Measurements from ENCODE around the gene TGFA. TPM values are rescaled to one million over a fixed set of nuclear protein-coding genes. Genes with fewer than 3 reads are reported as not detected.

Gene TGFA
- total and polyA plus RNA-seq, 10 of the 15 experiments (the other 5 are each of a cell fraction or from before 2014, with no cell fraction given), result 0.03 to 0.23 TPM; not detected in 8

DNA sequence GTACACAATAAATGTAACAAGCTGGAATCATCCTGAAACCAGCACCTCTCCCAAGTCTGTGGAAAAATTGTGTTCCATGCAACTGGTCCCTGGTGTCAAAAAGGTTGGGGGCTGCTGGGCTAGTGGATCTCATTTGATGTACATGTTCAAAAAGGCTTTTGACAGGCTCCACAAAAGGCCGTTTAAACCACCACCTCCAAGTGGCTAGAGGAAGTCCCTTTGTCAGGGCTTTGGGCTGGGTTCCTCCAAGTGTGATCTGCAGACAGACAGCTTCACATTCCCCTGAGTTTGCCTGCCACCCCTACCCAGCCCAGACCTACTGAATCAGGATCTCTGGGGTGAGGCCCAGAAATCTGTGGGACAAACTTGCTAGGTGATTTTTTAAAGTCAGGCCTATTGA lies 84.7 kb downstream of the TGFA start (continued):
- TF ChIP-seq CBX5 (IDR thresholded peaks at IDR 0.05; ENCODE audit: low read depth), result no peak
- no peak for TF ChIP-seq HDAC6 (IDR thresholded peaks at IDR 0.05; ENCODE audit: unreplicated experiment)
- TF ChIP-seq, protein P1, sequence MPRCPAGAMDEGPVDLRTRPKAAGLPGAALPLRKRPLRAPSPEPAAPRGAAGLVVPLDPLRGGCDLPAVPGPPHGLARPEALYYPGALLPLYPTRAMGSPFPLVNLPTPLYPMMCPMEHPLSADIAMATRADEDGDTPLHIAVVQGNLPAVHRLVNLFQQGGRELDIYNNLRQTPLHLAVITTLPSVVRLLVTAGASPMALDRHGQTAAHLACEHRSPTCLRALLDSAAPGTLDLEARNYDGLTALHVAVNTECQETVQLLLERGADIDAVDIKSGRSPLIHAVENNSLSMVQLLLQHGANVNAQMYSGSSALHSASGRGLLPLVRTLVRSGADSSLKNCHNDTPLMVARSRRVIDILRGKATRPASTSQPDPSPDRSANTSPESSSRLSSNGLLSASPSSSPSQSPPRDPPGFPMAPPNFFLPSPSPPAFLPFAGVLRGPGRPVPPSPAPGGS (IDR thresholded peaks at IDR 0.05; ENCODE audit: borderline replicate concordance, insufficient read depth, low read depth, low read length, poor library complexity, severe bottlenecking), result no peak
- no peak for TF ChIP-seq BRCA1 (IDR thresholded peaks at IDR 0.05; ENCODE audit: low read depth, low read length)

DNA sequence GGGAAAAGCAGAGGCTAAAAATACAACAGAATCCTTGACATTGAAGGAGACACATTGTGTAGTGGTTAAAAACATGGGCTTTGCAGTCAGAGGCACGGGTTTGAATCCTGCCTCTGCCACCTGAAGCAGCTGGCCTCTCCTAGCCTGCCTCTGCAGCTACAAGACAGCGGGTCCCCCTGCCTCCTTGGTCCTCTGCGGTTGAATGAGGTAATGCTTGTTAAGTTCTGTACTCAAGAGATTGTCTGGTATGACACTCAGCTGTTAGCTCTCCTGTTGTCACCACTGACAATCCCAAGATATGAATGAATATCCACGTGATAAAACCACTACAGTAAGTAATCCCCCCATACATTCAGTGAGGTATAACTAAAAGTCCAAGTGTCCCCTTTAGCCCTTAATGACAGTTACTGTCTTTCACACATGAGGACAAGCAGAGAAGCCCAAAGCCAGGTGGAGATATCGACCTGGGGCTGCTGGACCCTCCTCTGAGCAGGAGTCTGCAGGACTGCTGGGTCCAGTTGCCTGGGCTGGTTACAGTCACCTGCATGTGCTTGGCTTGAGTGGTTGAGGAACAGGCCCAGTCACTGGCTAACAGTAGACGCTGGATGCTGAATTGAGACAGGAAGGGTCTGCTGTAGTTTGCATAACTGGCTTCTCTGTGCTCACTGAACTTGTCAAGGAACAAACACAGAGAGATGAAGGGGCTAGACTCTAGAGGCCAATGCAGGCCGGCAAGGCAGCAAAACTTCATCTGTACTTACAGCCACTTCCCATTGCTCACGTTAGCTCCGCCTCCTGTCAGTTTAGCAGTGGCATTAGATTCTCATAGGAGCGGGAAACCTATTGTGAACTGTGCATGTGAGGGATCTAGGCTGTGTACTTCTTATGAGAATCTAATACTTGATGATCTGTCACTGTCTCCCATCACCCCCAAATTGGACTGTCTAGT lies 85.5 kb downstream of the TGFA start:
- ChIA-PET RAD21 (ENCODE audit: unreplicated experiment) (no interaction called here), SMC1A (ENCODE audit: uncharacterized antibody, unreplicated experiment) (no interaction called here), CTCF (no interaction called here), POLR2A (no interaction called here)
- H3K27ac ChIP-seq (ENCODE audit: control insufficient read depth, insufficient read depth), result no peak overlapping the region
- intact Hi-C loops (cut with micrococcal nuclease; ENCODE audit: unreplicated experiment), result no loop called here
- H3K9ac ChIP-seq (ENCODE audit: control insufficient read depth, insufficient read depth, low read length), result no peak overlapping the region
- H2AFZ ChIP-seq (ENCODE audit: control insufficient read depth, low read depth, low read length), result no peak overlapping the region
- H3K4me2 ChIP-seq (ENCODE audit: control insufficient read depth, insufficient read depth), result no peak overlapping the region
- WGBS (ENCODE audit: insufficient coverage, insufficient replicate concordance, low lambda C conversion rate, missing lambda C conversion rate), result 3% methylated on average over 10 of the region's 10 CpGs
- H3K4me3 ChIP-seq, result no peak overlapping the region
- no peak for DNase-seq (ENCODE audit: low read depth, low spot score)
- no peak for ATAC-seq
- no peaks in the 10 kb centered on the region for H3K36me3 ChIP-seq (ENCODE audit: control insufficient read depth in 2 of 2, insufficient read depth in 2 of 2, low read length in 1 of 2)
- BruUV-seq (replicated peaks), result no TSS peak
- TF ChIP-seq DPF2 (IDR thresholded peaks at IDR 0.05) (no peak), FOS (IDR thresholded peaks at IDR 0.05; ENCODE audit: borderline replicate concordance, extremely low read depth, insufficient read length) (no peak), RUNX3 (IDR thresholded peaks at IDR 0.05; ENCODE audit: low read length) (0 out of 2 replicates have a peak, but pooled peaks have one; percentile 13)
- TF ChIP-seq, protein P2, sequence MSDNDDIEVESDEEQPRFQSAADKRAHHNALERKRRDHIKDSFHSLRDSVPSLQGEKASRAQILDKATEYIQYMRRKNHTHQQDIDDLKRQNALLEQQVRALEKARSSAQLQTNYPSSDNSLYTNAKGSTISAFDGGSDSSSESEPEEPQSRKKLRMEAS (IDR thresholded peaks at IDR 0.05; ENCODE audit: low read depth, low read length), result no peak
- TF ChIP-seq, protein P3, sequence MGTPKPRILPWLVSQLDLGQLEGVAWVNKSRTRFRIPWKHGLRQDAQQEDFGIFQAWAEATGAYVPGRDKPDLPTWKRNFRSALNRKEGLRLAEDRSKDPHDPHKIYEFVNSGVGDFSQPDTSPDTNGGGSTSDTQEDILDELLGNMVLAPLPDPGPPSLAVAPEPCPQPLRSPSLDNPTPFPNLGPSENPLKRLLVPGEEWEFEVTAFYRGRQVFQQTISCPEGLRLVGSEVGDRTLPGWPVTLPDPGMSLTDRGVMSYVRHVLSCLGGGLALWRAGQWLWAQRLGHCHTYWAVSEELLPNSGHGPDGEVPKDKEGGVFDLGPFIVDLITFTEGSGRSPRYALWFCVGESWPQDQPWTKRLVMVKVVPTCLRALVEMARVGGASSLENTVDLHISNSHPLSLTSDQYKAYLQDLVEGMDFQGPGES (IDR thresholded peaks at IDR 0.05), result no peak
- no peaks in the 10 kb centered on the region for H3K79me2 ChIP-seq (ENCODE audit: control insufficient read depth, insufficient read depth, low read length)
- H3K9me3 ChIP-seq (replicated peaks; ENCODE audit: control insufficient read depth, insufficient read depth, low read length), result no peaks in the 10 kb centered on the region
- H4K20me1 ChIP-seq (ENCODE audit: control insufficient read depth, insufficient read depth), result no peaks in the 10 kb centered on the region
- H3K27me3 ChIP-seq (replicated peaks in 1 of 2; ENCODE audit: control insufficient read depth in 2 of 2, insufficient read depth in 2 of 2, low read length in 1 of 2), result no peaks in the 10 kb centered on the region; a peak in 2 of 4 replicates
- FAIRE-seq, result no peak
- in situ Hi-C loops (cut with MboI), result no loop called here
- H3K4me1 ChIP-seq (ENCODE audit: control insufficient read depth, insufficient read depth, low read length), result no peaks in the 10 kb centered on the region
